Islet precursor cell (in vitro differentiated cells): ENCODE results near the gene CLASRP.
"Not testable (repeated sequence)": the region's sequence is repeated elsewhere in the genome, so short reads cannot be mapped to it uniquely, and the experiment has no call there.

Experiments used
- DNase-seq: peaks from one replicate; pipeline ENCODE4 v3.0.0-alpha.2; 2018

CLASRP gene

DNA sequence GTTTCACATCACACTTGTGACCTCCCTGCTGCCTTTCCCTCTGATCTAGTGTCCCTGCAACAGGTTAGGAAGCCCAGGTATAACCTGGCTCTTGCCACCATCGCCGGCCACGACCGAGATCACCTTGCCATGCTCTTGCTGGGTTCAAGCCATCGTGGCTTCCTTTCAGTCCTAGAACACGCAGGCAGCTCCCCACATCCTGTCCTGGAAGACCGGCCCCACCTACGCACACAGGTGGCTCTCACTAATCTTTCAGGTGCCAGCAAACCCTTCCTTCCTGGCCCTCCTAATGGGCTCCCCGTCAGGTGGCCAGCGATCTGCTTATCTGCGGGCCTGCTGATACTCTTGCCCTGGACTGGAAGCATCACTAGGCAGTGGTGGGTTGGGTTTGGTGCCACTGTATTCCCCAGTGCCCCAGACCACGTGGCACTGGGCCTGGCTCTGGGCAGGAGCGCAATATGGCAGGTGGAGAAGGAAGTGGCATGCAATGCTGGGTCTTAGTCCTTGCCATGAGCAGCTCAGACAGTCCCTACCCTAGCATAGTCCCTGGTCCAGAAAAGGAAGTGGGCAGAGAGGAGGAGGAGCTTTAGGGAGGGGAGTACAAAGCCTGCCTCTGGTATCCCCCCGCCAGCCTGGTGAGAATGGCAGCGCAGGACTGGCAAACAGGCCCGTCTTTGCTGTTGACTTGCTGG is 66.0 kb downstream of the CLASRP start:
- no peak for DNase-seq

GRCh38 chr19:45106363-45106762 is 67.5 kb downstream of the CLASRP start:
- DNase-seq = not testable (repeated sequence)

DNA sequence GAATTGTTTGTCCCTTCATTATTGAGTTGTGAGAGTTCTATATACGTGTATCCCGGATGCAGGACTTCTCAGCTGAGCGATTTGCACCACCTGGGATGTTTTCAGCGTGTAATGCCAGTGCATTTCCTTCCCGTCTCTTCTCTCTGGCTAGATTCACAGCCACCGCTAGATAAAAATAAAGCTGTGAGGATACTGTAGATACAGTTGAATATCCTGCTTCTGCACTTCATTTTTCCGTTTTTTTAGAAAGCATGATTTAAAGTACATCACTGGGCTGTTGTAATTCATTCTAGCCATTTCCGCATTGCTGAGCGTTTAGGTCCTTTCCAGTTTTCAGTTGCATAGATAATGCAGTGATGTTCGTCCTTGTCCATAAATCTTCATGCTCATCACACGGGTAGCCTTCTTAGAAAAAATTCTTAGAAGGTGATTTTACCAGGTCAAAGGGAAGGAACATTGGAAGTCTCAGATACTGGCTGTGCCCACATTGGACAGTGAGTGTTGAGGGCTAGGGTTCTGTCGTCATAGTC is 68.8 kb downstream of the CLASRP start:
- no peak for DNase-seq

GRCh38 chr19:45110851-45111266 is 72.0 kb downstream of the CLASRP start:
- no peak for DNase-seq

DNA sequence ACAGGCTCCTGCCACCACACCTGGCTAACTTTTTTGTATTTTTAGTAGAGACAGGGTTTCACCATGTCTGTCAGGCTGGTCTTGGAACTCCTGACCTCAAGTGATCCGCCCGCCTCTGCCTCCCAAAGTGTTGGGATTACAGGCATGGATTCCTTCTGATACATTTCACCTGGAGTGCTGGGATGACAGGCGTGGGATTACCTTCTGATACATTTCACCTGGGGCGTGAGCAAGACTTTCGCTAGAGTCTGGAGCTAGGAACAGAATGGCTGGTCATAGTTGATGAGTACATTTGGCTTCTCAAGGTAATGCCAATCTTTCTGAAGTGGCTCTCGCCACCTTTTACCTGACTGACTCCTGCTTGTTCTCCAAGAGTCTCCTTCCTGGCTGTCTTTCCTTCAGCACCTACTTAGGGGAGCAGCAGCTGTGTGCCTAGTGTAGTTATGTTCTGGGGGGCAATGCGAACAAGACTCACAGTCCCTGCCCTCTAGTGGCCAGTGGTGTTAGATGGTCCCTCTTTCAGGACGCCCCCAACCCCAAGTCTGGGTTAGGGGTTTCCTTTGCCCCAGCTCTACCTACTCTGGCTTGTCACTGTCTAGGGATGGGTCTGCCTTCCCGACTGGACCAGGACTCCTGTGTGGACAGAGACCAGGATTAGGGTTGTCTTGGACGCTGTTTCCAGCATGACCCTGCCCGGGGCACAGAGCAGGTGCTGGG is 73.4 kb downstream of the CLASRP start:
- no peak for DNase-seq

DNA sequence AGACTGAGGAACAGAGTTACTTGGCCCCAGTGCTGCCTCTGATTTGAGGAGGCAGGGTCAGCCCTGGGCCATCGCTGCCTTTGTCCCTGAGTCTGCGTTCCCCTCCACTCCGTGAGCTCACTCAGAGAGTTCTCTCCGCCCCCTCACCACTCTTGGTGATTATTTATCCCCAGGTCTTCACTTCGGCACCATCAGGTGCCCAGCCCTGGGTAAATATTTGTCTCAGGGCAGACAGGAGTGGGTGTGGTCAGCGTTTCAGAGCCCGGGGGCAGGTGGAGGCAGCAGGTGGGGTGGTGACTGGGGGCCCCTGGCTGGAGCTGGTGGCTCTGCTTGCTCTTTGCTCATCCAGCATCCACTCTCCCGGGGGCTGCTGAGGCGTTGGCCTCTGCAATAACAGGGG is 74.8 kb downstream of the CLASRP start:
- no peak for DNase-seq

GRCh38 chr19:45114116-45114515 is 75.3 kb downstream of the CLASRP start:
- DNase-seq = no peak

- no peak for DNase-seq
These were observed 77.2 kb downstream of the CLASRP start for GRCh38 chr19:45115809-45116615.

DNA sequence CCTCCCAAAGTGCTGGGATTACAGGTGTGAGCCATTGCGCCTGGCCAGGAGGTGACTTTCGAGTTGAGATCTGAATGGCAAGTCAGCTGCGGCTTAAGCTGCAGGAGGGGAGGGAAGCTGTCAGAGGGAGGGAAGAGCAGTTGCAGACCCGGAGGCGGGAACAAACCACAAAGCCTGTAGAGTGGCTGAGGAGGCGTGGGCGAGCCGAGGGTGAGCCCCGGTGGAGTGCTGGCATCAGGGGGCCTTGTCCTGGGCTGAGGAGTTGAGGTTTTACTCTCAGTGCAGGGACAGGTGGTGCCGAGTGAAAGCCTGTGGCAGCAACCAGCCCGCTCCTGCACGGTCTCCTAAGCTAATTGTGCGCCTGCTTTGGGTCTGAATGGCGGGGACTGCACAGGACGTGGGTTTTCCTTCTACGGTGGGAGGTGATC is 78.3 kb downstream of the CLASRP start:
- DNase-seq = peak; percentile 77

DNA sequence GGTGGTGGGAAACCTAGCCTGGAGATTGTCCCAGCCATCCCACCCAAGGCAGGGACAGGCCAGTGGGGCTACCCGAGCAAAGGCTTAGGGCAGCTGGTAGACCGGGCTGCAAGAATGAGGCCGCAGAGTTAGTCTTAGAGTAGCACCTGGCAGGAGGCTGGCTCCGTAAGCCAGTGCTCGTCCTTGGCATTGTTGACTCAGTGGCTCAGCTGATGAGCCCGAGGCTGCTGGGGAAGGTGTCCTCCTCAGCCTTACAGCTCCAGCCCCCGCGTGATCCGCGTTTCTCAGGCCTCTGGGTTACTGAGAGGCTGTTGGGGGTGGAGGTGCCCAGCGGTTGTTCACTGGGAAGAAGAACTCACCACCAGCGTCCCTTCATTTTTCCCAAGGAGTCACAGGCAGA is 78.8 kb downstream of the CLASRP start:
- no peak for DNase-seq

DNA sequence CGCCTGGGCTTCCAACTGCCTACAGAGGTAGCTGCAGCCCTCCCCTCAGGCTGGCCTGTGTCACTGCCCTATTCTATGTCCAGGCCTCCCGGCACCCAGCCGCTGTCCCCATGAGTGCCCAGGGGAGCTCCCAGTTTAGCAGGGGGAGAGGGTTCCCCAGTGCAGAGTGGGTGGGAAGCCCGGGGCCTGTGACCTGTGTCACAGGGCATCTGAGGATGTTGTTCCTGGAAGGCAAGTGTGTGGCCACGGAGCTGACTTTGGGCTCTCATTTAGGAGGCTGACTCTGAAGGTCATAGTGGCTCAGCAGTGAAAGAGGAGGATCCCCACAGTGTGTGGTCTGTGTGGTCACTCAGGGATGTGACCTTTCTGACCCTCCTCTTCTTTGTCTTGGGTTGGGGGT is 79.3 kb downstream of the CLASRP start:
- DNase-seq = no peak

DNA sequence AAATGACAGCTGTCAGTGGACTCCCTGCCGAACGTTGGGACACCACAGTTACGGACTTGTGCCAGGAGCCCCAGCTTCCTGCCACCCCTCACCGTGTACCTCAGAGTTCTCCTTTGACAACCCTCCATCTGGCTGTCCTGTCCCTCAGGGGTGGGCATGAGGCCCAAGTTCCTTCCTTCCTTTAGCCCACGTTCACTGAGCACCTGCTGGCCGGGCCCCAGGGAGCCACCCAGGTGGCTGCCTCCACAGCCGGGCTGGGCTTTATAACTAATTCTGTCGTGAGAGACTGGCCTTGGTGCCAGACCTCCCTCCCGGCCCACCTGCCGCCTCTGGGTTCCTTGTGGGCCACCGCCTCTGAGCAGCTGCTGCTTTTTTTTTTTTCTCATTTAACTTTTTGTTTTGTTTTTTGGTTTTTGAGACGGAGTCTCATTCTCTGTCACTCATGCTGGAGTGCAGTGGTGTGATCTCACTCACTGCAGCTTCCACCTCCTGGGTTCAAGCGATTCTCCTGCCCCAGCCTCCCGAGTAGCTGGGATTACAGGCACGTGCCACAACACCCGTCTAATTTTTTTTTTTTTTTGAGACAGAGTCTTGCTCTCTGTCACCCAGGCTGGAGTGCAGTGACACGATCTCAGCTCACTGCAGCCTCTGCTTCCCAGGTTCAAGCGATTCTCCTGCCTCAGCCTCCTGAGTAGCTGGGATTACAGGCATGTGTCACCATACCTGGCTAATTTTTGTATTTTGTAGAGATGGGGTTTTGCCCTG is 79.9 kb downstream of the CLASRP start:
- DNase-seq = not testable (repeated sequence)

DNA sequence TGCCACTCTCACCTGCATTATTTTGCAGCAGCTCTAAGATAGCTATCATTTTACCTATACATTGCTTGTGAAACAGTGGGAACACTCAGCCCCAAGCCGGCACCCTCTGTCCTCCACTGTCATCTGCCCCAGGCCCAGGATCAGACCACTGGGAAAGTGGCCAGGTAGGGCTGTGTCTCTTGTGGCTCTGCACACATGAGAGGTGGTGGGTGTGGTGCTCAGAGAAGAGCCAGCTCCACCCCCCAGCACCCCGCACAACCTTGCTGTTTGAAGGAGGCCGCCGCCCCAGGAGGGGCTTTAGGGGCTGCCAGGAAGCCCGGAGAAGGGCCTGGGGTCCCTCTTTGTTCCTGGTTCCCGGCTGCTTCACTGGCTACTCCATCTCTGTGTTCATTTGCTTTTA is 80.7 kb downstream of the CLASRP start:
- no peak for DNase-seq
